ENCODE results near the gene C12orf76.
"Not testable (repeated sequence)": the region's sequence is repeated elsewhere in the genome, so short reads cannot be mapped to it uniquely, and the experiment has no call there.

The C12orf76 gene, protein sequence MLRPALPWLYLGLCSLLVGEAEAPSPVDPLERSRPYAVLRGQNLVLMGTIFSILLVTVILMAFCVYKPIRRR

DNA sequence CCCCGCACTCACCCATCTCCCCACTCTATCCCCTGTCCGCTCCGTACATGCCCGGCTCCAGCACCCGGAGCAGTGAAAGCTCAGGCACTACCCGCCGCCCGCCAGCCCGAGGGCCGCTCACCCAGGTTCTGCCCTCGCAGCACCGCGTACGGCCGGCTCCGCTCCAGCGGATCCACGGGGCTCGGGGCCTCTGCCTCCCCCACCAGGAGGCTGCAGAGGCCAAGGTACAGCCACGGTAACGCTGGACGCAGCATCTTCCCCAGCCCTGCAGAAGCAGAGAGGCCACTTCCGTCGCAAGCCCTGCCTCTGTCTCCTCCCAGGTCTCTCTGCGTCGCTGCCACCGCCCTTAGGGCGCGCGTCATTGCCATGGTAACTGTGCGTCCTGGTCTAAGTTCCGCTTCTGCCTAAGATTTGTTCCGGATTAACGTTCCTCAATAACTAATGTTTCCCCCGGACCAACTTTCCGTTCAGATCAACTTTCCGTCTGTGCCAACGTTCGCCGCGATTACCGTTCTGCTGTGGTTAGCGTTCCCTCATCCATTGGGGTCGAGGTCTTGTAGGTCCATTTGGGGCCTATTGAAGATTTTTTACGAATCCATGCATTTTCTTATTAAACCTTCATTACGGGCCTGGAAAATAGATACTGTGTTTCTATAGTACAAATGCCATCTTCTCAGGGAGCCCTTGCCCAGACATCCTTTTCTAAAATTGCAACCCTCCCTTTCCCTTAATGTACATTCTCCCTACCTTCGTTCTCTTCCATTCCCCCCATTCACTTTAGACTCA lies at the start of gene C12orf76:
C12orf76 (minus strand) TSS at position 281 of the 786 bp plus-strand sequence; CDS start at position 254, 27 bp downstream.
- peak; percentile 88 for DNase-seq

DNA sequence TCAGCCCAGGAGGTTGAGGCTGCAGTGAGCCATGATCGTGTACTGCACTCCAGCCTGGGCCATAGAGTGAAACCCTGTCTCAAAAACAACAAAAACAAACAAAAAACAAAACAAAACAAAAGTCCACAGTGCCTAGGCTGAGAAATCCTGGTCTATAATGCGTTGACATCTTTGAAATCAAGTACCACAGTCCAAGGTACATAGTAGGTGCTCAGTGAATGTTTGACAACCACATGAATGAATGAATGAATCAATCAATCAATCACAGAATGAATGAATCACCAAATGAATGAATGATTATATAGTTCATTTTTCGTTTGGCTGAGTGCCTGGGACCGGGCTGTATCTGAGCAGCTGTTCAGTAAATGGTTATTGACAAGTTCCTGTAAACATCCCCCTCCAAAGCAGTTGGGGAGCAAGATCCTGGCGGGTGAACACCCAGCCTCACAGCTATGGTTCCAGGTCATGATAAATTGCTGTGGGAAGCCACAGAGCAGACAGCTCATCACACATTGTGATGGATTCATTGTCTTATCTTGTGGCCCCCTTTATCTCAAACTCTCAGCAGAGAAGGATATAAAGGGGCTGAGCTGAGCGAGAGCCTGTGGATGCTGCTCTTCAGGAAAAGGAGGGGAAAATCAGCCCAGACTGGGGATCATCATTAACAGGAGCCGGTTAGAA lies 45.4 kb upstream of the C12orf76 start:
- no peak for DNase-seq

DNA sequence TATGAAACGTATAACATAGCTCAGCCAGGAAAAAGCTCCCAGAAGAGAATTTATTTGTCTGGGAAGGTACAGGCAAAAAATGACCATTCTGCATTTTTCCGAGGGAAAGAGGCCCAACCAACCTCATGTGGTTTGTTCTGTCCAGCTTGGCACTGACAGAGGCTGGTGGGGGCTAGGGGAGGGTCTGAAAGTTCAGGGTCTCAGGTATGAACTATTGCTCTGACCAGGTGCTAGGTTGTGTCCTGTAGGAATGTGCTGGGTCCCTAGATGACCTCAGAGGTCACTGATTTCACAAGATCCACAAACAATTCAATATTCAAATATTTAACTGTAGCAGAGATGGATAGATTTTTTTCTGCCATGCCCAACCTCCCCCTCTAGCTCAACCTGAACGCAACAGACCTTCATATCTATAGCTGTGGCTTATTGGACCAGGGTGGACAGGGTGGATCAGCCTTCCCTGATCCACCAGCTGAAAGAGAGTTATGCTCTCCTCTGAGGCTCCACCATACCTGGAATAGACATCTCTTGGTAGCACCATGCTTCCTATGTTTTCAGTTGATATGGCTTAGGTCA lies 42.9 kb upstream of the C12orf76 start:
- DNase-seq, result no peak

- no peak for DNase-seq
Measured at GRCh38 chr12:110090266-110091135, 42.2 kb upstream of the C12orf76 start.

- no peak for DNase-seq
Measured at GRCh38 chr12:110088936-110089335, 40.6 kb upstream of the C12orf76 start.

- not testable (repeated sequence) for DNase-seq
Measured at GRCh38 chr12:110088216-110088615, 39.9 kb upstream of the C12orf76 start.

- no peak for DNase-seq
Measured at GRCh38 chr12:110084314-110085015, 36.1 kb upstream of the C12orf76 start.

GRCh38 chr12:110080410-110080809 lies 32.1 kb upstream of the C12orf76 start:
- DNase-seq, result no peak

GRCh38 chr12:110079477-110080400 lies 31.4 kb upstream of the C12orf76 start:
- peak; percentile 66 for DNase-seq

- DNase-seq, result no peak
Measured at GRCh38 chr12:110077800-110078199, 29.5 kb upstream of the C12orf76 start.

GRCh38 chr12:110075880-110076279 lies 27.6 kb upstream of the C12orf76 start:
- DNase-seq, result no peak

DNA sequence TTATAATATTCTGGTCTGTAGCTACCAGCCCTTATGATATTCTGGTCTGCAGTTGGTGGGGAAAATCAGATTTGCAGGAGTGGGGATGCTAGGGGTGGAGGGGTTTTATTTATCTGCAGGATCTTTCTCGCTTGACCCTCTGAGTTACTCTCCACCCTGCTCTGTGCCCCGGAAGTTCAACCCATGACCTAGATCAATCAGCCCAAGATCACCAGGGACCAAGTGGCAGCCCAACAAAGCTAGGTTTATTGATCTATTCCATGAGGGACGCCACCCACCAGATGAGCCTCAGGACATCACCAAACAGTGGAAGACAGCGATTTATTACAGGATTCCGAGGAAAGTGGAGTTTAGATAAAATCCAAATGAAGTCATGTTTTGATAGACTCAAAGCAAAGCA lies 25.8 kb upstream of the C12orf76 start:
- no peak for DNase-seq

DNA sequence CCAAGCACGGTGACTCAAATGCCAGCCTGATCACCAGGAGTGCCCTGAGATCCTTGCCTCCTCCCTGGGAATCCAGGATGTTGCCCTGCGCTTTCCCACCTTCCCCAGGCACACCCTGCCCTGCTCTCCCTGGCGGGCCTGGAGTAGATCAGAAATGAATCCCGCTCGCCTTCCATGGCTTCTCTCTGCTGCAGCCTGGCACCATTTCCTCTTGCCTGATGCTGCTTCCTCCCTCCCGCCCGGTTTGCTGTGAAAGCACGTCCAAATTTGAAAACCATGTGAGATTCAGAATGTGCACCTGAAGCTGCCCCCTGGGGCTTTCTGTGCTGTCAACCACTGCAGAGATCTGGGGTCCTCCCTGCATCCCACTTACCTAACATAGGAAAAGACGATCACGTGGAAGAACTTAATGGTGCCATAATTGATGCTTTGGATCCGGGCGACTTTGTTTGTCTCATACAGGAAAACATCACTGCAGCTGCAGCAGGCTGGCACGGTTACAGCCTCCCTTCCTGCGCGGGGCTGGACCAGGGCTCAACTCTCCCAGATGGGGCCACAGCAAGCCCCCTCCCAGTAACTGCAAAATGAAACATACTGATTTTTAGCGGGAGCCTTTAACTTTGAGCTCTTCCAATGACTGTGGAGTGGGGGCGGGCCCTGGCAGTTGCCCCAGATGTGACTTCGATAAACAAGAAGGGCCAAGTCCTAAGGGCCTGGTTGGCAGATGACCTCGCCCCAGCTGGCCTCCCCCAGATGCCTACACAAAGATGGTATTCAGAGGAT lies 24.9 kb upstream of the C12orf76 start:
- DNase-seq, result peak; percentile 9

DNA sequence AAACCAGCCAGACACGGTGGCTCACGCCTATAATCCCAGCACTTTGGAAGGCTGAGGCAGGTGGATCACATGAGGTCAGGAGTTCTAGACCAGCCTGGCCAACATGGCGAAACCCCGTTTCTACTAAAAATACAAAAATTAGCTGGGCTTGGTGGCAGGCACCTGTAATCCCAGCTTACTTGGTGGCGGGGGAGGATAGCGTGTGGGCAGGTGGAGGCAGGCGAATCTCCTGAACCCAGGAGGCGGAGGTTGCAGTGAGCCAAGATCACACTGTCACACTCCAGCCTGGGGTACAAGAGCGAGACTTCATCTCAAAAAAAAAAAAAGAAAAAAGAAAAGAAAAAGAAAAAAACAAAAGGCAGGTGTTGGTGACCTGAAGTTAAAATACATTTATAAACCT lies 24.3 kb upstream of the C12orf76 start:
- DNase-seq, result not testable (repeated sequence)

- no peak for DNase-seq
Measured at GRCh38 chr12:110071967-110072366, 23.6 kb upstream of the C12orf76 start.

DNA sequence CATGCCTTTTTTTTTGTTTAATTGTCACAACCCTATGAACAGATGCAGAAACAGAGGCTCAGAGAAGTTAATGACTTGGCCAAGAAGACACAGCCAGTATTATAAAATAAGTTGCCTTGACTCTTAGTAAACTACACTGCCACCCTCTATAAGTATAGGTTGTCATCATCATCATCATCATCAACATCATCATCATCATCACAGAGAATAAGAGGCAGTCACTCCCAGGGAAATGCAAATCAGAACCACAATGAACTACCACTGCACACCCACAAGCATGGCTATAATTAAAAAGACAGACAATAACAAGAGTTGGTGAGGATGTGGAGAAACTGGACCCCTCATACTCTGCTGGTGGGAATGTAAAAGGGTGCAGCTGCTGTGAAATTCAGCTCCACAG lies 23.2 kb upstream of the C12orf76 start:
- DNase-seq, result no peak

DNA sequence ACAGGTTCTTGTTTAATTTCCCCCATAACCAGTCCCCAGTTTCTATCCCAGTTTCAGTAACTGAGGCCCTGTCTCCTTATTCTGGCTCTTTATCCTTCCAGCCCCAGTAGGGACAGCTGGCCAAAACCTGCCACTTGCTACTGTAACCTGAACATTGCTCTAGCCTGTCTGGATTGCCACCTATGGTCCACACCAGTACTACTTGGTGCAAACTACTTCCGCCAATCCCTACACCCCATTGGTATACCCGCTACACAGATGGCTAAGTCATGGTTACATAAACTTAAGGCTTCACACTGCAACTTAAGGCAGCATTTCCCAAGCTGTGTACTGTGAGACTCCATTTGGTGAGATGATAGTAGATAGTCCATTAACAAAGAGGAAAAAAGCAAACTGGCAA lies 20.3 kb upstream of the C12orf76 start:
- no peak for DNase-seq

- not testable (repeated sequence) for DNase-seq
Measured at GRCh38 chr12:110068115-110068514, 19.8 kb upstream of the C12orf76 start.

DNA sequence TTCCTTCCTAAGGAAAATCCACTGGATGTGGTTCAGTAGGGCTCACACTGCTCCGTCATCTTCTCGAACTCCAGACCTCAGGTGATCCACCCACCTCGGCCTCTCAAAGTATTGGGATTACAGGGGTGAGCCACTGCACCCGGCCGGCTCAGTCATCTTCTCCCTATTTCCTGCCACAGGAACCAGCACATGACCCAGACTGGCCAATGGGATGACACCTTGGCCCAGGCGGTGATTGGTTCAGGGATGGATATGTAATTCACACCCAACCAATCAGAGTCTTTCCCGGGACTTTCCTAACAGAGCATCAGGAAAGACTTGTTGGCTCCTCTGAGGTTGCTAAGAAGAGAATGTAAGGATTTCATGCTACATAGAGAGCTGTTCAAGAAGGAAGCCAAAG lies 19.2 kb upstream of the C12orf76 start:
- no peak for DNase-seq

DNA sequence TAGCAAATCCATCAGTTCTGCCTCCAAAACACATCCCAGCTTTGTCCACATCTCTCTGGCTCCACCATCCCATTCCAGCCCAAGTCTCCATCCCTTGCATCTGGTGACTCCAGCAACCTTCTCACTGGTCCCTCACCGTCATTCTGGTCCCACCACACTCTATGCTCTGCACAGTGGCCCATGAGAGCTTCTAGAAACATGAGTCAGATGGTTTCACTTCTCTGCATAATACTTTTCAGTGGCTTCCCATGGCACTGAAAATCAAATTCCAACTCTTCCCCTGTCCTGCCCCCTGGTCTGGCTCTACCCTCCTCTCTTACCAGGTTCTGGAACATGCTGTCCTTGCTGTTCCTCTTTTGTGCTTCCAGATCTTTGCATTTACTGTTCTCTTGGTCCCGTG lies 17.2 kb upstream of the C12orf76 start:
- no peak for DNase-seq

Measured in activated CD4-positive, alpha-beta T cell treated with anti-CD3 and anti-CD28 coated beads, Interleukin-2, amount 50 U/mL, for 1 hour (primary cell).